ENCODE measurements around the gene GXYLT2. TPM values are rescaled to one million over a fixed set of nuclear protein-coding genes. Genes with fewer than 3 reads are reported as not detected.
"Not testable (repeated sequence)": the region's sequence is repeated elsewhere in the genome, so short reads cannot be mapped to it uniquely, and the experiment has no call there.

GXYLT2 gene
- total RNA-seq, 2 donors from 2014 or later = not detected

DNA sequence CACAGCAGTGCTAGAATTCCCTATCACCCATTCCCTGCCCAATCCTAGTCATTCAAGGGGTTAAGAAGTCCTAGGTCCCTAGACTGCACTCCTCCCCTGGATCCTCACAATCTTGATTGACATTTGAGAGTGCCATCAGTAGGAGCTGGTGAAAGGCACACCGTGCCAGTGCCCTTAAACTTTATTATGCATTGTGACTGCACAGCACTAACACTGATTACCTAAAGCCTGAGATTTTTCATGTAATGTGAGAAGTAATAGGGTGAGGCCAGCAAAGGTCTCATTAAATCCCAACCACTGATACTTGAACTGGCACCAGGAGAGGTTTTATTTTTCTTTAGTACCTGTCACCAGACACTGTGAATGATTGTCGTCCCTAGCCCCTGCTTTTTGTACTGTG lies 16.3 kb downstream of the GXYLT2 start:
- ATAC-seq (replicated peaks) = no peak
- H3K4me1 Mint-ChIP-seq = no peaks in the 10 kb centered on the region
- H3K27me3 Mint-ChIP-seq = peaks cover 20% of the 10 kb centered on the region
- H3K27ac Mint-ChIP-seq = no peak overlapping the region
- H3K36me3 Mint-ChIP-seq (ENCODE audit: low read depth) = no peaks in the 10 kb centered on the region
- no peaks in the 10 kb centered on the region for H3K9me3 Mint-ChIP-seq
- no peak overlapping the region for H3K4me3 Mint-ChIP-seq

DNA sequence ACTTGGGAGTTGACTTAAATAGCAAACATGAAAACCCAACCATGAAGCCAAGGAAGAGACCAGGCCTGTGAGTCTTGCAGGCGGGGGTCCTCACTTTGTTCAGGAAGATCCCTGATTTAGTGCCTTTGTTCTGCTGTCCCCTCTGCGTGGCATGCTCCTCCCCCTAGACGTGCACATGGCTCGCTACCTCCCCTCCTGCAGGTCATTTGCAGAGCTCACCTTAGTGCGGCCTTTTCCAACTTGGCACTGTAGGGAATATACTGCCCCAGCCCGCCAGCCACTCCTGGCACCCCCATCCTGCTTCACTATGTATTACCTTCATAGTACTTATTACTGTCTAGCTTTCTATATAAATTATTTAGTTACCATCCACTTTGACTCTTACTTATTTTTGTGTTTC lies 18.3 kb downstream of the GXYLT2 start:
- Mint-ChIP-seq H3K4me1 (no peaks in the 10 kb centered on the region), H3K27me3 (peaks cover 12% of the 10 kb centered on the region), H3K9me3 (no peaks in the 10 kb centered on the region), H3K36me3 (ENCODE audit: low read depth) (no peaks in the 10 kb centered on the region), H3K4me3 (no peak overlapping the region), H3K27ac (no peak overlapping the region)
- no peak for ATAC-seq (replicated peaks)

DNA sequence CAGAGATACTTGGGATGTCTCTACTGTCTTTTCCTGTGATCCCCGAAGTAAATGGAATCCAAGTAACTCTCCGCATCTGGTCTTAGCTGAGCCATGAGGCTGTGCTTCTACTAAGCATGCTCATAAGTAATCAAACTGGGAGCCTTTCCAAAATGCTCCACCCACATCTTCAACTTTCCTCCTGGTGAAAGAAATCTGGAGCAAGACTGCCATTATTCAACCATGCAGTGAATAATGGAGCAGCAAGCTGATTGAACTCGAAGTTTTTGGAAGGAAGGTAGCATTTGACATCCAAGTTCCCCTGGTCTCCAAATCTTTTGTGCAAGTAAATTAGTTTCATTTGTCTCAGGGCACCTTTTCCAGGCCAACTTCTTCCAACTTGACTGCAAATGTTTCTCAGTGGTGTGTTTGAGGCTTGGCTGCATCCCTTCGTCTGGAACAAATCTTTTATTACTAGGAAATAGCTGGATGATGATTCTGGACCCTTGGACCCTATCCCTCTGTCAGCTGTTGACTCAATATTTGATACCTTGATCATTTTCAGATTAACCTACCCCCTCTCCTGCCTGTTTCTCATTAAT lies 19.4 kb downstream of the GXYLT2 start:
- Mint-ChIP-seq H3K9me3 (no peaks in the 10 kb centered on the region), H3K4me3 (no peak overlapping the region), H3K4me1 (no peaks in the 10 kb centered on the region), H3K27me3 (peaks cover 8% of the 10 kb centered on the region), H3K27ac (no peak overlapping the region), H3K36me3 (ENCODE audit: low read depth) (no peaks in the 10 kb centered on the region)
- ATAC-seq (replicated peaks) = no peak

DNA sequence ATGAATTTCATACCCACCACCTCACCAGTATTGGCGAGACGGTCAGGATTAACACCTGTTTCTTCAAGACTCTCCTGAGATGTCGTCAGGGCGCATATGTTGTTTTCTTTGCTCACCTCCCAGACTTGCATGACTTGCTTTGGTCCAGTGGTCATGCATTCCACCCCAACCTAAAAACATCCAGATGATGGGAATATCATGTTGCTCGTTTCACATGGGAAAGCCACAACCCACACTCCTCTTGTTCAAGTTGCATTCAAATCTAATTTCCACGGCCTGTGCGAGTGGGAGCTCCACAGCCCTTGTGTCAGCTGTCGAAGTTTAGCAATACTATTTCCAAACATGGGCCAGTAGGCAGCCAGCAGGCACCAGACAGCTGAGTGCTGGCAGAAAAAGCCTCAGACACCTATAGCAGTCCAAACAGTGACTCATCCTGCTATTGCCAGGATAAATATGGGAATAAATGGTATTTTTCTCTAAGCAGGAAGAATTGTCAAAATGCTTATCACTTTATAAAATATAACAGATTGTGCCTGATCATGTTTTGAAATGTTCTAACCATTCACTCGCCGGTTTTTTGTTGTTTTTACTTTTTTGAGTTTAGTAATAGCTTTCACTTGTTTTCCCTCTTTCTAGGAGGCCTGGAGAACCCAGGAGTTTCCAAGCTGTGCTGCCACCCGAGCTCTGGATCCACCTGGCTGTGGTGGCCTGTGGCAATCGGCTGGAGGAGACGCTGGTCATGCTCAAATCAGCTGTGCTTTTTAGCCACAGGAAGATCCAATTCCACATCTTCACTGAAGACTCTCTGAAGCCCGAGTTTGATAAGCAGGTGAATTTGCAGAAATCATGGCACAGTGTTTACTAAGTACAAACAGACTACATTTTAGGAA lies 20.1 kb downstream of the GXYLT2 start:
- no peaks in the 10 kb centered on the region for H3K9me3 Mint-ChIP-seq
- H3K4me3 Mint-ChIP-seq = no peak overlapping the region
- ATAC-seq (replicated peaks) = no peak
- no peaks in the 10 kb centered on the region for H3K4me1 Mint-ChIP-seq
- peaks cover 7% of the 10 kb centered on the region for H3K27me3 Mint-ChIP-seq
- no peak overlapping the region for H3K27ac Mint-ChIP-seq
- H3K36me3 Mint-ChIP-seq (ENCODE audit: low read depth) = no peaks in the 10 kb centered on the region

DNA sequence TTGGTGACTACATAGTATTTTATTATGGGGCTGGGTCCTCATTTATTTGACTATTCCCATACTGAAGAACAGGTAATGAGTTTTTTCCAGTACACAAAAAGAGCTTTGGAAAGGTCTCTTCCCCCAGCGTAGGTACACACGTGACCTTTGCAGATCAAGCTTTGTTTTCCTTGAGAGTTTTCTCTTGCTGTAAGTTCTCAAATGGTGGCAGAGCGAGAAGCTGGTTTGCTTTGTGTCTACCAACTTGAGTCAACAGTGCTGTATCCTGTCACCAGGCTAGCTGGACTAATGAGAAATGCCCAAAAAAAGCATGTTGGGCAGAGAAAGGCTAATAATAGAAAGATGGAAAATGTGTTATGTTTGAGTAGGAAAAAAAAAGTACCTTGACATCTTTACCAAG lies 21.7 kb downstream of the GXYLT2 start:
- Mint-ChIP-seq H3K27ac (no peak overlapping the region), H3K4me1 (no peaks in the 10 kb centered on the region), H3K36me3 (ENCODE audit: low read depth) (no peaks in the 10 kb centered on the region), H3K4me3 (no peak overlapping the region), H3K9me3 (no peaks in the 10 kb centered on the region), H3K27me3 (no peaks in the 10 kb centered on the region)
- no peak for ATAC-seq (replicated peaks)

DNA sequence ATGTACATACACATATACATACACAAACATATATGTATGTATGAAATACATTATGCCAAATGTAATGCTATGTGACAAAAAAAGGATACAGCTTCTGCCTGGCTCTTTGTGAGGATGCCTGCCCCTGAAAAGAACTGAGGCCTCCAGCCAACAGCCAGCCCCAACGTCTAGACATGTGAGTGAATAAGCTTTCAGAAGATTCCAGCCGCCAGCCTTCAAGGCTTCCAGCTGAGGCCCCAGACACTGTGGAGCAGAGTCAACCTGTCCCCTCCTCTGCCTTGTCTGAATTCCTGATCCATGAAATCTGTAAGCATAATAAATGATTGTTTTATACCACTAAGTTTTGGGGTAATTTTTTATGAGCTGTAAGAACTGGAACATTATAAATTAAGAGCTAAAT lies 24.7 kb downstream of the GXYLT2 start:
- no peaks in the 10 kb centered on the region for H3K9me3 Mint-ChIP-seq
- no peak for ATAC-seq (replicated peaks)
- no peaks in the 10 kb centered on the region for H3K36me3 Mint-ChIP-seq (ENCODE audit: low read depth)

DNA sequence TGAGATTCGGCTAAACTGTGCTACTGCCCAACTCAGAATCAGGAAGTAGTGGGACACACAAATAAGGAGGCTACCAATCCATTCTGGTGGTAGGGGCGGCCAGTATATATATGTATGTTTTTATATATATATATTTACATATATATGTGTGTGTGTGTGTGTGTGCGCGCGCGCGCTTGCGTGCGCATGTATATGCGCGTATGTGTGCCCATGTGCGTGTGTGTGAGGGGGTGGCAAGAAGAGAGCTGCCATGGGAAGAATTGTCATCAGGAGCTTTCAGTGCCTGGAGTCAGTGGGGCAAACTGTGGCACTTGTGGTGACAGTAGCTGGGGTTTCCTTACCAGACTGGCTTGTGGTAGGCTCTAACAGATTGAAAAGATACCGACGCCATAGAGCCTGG lies 26.5 kb downstream of the GXYLT2 start:
- Mint-ChIP-seq H3K4me3 (no peak overlapping the region), H3K4me1 (no peaks in the 10 kb centered on the region), H3K27me3 (peaks cover 10% of the 10 kb centered on the region), H3K9me3 (no peaks in the 10 kb centered on the region), H3K36me3 (ENCODE audit: low read depth) (no peaks in the 10 kb centered on the region), H3K27ac (no peak overlapping the region)
- ATAC-seq (replicated peaks) = no peak

More for the DNA sequence above, 24.7 kb downstream of the GXYLT2 start:
- H3K4me3 Mint-ChIP-seq = no peak overlapping the region
- no peaks in the 10 kb centered on the region for H3K4me1 Mint-ChIP-seq
- H3K27ac Mint-ChIP-seq = no peak overlapping the region
- peaks cover 10% of the 10 kb centered on the region for H3K27me3 Mint-ChIP-seq

DNA sequence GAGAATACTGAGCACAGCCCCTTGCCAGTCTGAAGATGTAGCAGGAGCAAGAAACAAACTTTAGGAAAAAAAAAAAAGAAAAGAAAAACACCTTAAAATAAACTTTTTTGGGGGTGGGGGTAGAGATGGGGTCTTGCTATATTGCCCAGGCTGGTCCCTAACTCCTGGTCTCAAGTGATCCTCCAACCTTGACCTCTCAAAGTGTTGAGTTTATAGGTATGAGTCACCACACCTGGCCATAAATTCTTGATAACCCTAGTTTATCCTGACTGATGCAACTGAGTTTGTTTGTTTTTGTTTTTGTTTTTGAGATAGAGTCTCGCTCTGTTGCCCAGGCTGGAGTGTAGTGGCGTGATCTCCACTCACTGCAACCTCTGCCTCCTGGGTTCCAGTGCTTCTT lies 28.4 kb downstream of the GXYLT2 start:
- ATAC-seq (replicated peaks) = no peak
- Mint-ChIP-seq H3K4me3 (no peak overlapping the region), H3K9me3 (no peaks in the 10 kb centered on the region), H3K27ac (no peak overlapping the region), H3K36me3 (ENCODE audit: low read depth) (no peaks in the 10 kb centered on the region), H3K27me3 (peaks cover 10% of the 10 kb centered on the region), H3K4me1 (no peaks in the 10 kb centered on the region)

DNA sequence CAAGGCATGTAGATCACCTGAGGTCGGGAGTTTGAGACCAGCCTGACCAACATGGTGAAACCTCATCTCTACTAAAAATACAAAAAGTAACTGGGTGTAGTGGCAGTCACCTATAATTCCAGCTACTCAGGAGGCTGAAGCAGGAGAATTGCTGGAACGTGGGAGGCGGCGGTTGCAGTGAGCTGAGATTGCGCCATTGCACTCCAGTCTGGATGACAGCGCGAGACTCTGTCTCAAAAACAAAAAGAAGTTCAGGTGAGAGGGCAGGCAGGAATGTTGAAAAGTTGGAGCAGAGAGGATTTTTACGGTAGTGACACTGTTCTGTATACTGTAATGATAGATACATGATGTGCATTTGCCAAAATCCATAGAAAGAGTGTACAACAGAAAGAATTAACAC lies 31.7 kb downstream of the GXYLT2 start:
- Mint-ChIP-seq H3K4me1 (no peaks in the 10 kb centered on the region), H3K27me3 (peaks cover 20% of the 10 kb centered on the region), H3K9me3 (no peaks in the 10 kb centered on the region), H3K4me3 (no peak overlapping the region), H3K36me3 (ENCODE audit: low read depth) (no peaks in the 10 kb centered on the region), H3K27ac (no peak overlapping the region)
- no peak for ATAC-seq (replicated peaks)

DNA sequence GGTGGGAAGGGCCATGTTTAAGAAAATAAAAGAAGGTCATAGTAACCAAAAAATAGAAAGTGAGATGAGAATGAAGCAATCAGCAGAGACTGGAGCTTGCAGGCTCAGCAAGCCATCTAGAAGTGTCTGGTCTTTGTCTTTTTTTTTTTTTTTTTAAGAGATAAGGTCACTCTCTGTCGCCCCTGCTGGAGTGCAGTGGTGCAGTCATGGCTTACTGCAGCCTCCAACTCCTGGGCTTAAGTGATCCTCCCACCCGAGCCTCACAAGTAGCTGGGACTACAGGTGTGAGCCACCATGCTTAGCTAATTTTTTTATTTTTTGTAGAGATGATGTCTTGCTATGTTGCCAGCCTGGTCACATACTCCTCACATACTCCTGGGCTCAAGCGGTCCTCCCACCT lies 36.2 kb downstream of the GXYLT2 start:
- H3K4me1 Mint-ChIP-seq = no peaks in the 10 kb centered on the region
- peaks cover 11% of the 10 kb centered on the region for H3K27me3 Mint-ChIP-seq
- no peaks in the 10 kb centered on the region for H3K36me3 Mint-ChIP-seq (ENCODE audit: low read depth)
- H3K4me3 Mint-ChIP-seq = no peak overlapping the region
- H3K9me3 Mint-ChIP-seq = peaks cover 2% of the 10 kb centered on the region
- ATAC-seq (replicated peaks) = no peak
- no peak overlapping the region for H3K27ac Mint-ChIP-seq

DNA sequence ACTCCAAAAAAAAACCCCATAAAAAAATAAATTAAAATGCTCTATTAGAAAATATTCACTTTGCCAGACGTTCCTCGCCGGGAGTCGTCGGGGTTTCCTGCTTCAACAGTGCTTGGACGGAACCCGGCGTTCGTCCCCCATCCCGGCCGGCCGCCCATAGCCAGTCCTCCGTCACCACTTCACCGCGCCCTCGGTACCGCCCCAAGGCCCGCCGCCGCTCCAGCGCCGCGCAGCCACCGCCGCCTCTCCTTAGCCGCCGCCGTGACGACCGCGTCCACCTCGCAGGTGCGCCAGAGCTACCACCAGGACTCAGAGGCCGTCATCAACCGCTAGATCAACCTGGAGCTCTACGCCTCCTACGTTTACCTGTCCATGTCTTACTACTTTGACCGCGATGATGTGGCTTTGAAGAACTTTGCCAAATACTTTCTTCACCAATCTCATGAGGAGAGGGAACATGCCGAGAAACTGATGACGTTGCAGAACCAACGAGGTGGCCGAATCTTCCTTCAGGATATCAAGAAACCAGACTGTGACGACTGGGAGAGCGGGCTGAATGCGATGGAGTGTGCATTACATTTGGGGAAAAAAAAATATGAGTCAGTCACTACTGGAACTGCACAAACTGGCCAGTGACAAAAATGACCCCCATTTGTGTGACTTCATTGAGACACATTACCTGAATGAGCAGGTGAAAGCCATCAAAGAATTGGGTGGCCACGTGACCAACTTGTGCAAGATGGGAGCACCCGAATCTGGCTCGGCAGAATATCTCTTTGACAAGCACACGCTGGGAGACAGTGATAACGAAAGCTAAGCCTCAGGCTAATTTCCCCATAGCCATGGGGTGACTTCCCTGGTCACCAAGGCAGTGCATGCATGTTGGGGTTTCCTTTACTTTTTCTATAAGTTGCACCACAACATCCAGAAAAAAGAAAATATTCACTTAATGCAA lies 41.2 kb downstream of the GXYLT2 start:
- not testable (repeated sequence) for H3K27me3 Mint-ChIP-seq; H3K9me3 Mint-ChIP-seq; H3K4me3 Mint-ChIP-seq; H3K27ac Mint-ChIP-seq; H3K36me3 Mint-ChIP-seq (ENCODE audit: low read depth); ATAC-seq (replicated peaks); H3K4me1 Mint-ChIP-seq

DNA sequence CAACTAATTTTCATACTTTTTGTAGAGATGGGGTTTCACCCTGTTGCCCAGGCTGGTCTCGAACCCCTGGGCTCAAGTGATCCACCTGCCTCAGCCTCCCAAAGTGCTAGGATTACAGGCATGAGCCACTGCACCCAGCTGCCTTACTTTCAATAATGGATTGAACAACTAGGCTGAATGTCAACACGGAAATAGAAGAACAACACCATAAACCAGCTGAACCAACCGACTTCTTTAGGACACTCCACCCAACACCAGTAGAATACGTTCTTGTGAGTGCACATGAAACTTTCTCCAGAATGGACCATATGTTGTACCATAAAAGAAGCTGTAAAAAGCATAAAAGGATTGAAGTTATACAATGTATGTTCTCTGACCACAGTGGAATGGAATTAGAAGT lies 42.9 kb downstream of the GXYLT2 start:
- H3K27ac Mint-ChIP-seq = no peak overlapping the region
- peaks cover 3% of the 10 kb centered on the region for H3K9me3 Mint-ChIP-seq
- no peaks in the 10 kb centered on the region for H3K36me3 Mint-ChIP-seq (ENCODE audit: low read depth)
- H3K27me3 Mint-ChIP-seq = no peaks in the 10 kb centered on the region
- no peak overlapping the region for H3K4me3 Mint-ChIP-seq
- no peaks in the 10 kb centered on the region for H3K4me1 Mint-ChIP-seq
- no peak for ATAC-seq (replicated peaks)

DNA sequence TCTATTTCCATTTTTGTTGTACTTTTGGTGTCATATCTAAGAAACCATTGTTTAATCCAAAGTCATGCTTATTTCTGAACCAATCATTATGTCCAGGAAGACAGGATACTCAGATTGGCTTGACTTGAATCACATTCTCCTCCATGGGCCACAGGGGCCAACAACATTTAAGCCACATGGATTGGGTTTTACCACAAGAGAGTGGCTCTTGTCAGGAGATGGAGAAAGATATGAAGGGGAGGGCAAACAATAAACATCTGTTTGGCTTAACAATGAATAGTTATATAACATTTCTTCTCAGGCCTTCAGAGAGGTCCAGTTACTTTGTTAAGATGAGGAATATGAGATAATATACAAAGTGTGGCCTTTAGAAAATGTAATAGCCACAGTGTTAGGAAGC lies 44.6 kb downstream of the GXYLT2 start:
- Mint-ChIP-seq H3K4me3 (no peak overlapping the region), H3K36me3 (ENCODE audit: low read depth) (no peaks in the 10 kb centered on the region)

DNA sequence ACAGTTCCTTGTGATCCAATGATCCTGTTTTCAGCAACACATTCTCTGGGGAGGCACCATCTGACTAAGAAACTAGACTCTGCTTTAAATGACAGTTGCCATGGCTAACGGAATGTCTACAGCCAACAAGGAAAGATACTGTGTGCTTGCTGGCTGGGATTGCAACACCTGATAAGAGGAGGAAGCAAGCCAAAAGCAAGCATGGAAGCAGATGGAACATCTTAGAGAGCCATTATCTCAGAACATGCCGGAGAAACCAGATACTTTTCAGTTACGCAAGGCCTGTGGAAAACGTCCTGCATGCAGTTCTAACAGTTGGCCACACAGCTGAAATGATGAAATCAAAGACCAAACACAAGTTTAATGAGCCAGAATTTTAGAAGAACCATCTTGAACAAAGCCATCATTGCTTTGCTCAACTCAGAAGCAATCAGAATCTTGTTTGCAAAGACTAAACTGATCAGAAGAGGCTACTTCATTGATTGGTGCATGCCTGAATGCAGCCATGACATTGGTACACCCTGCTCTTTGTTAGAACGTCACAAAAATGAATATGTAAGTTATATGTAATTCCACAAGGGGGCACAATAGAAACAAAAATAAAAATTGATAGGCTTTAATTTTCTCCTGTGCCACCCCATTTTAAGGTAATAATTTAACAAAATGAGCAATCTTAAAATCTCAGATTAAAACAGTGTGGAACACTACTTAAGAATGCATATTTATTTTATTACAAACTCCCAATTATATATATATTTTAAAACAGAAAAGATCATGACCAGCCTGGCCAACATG lies 50.8 kb downstream of the GXYLT2 start:
- no peaks in the 10 kb centered on the region for H3K4me1 Mint-ChIP-seq
- H3K36me3 Mint-ChIP-seq (ENCODE audit: low read depth) = no peaks in the 10 kb centered on the region
- no peaks in the 10 kb centered on the region for H3K9me3 Mint-ChIP-seq
- no peak overlapping the region for H3K27ac Mint-ChIP-seq
- ATAC-seq (replicated peaks) = peak; percentile 81
- peaks cover 3% of the 10 kb centered on the region for H3K27me3 Mint-ChIP-seq
- no peak overlapping the region for H3K4me3 Mint-ChIP-seq

More for the DNA sequence above, 44.6 kb downstream of the GXYLT2 start:
- Mint-ChIP-seq H3K4me1 (no peaks in the 10 kb centered on the region), H3K27ac (no peak overlapping the region), H3K9me3 (peaks cover 3% of the 10 kb centered on the region), H3K27me3 (no peaks in the 10 kb centered on the region)
- no peak for ATAC-seq (replicated peaks)
